T-helper 17 cell (primary cell): ENCODE measurements around the gene SYNJ2. TPM values are rescaled to one million over a fixed set of nuclear protein-coding genes. Genes with fewer than 3 reads are reported as not detected.

ENCODE experiments used
- ATAC-seq: fragments of 150-1000 bp; cut with Tn5 transposase; 2 replicates; pipeline ENCODE4 v1.10.0; 2021; ENCODE audit warnings: mild to moderate bottlenecking, moderate library complexity
- DNase-seq, 3 donors: peaks; one replicate each; pipeline versions ENCODE4 v3.0.0 to v3.0.0-alpha.2; 2020 to 2021
- H3K9me3 ChIP-seq: one replicate; pipeline ENCODE4 v1.7.0; 2013; ENCODE audit warnings: low read length, mild to moderate bottlenecking; ENCODE audit not compliant: control insufficient read depth, poor library complexity, severe bottlenecking
- H3K27ac Mint-ChIP-seq: one replicate; pipeline ENCODE4 v1.8.0; 2022; ENCODE audit warnings: mild to moderate bottlenecking, moderate library complexity, mixed read lengths
- H3K27me3 Mint-ChIP-seq: one replicate; pipeline ENCODE4 v1.8.0; 2022; ENCODE audit warnings: mixed read lengths
- H3K36me3 Mint-ChIP-seq: one replicate; pipeline ENCODE4 v1.8.0; 2022; ENCODE audit warnings: low read depth, mixed read lengths
- H3K4me1 Mint-ChIP-seq: one replicate; pipeline ENCODE4 v1.8.0; 2022; ENCODE audit warnings: mild to moderate bottlenecking, mixed read lengths
- H3K4me3 Mint-ChIP-seq: one replicate; pipeline ENCODE4 v1.8.0; 2022; ENCODE audit warnings: mild to moderate bottlenecking, moderate library complexity, mixed read lengths
- total RNA-seq, 4 donors: library from RNA in 2 of 4; stranded (reverse) in 2 of 4; gene quantifications; one replicate each; pipeline ENCODE4 v1.2.3 and lab custom pipeline; 2022 to 2026

The SYNJ2 gene
- total RNA-seq, 2 donors from 2014 or later = 43.6 to 45.0 TPM

DNA sequence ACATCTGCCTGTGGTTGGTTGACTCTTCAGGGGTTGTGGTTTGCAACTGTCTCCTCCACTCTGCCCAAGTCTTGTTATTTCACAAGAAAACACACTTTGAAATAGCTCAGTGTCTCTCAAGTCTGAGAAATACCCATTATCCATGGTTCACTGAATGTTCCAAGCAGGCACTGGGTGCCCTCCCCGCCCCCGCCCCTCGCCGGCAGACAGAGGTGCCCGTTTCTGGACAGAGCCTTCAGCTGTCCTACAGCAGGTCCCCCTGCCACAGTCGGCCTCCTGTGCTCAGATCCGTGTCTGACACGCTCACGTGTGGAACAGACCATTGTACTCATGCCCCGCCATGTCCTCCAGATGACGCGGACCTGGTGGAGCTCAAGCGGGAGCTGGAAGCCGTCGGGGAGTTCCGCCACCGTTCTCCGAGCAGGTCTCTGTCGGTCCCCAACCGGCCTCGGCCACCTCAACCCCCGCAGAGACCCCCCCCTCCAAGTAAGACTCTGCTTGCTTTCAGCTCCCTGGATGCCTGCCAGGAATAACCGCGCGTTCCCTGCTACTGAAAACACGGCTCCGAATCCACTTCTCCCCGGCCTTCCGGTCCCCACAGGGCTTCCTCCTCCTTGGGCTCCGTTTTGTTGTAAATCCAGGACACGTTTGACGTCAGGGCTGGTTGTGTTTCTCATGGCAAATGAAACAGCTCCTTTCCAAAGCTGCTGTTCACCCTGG is 105.0 kb downstream of the SYNJ2 start:
- H3K9me3 ChIP-seq = no peaks in the 10 kb centered on the region
- Mint-ChIP-seq H3K27ac (no peak overlapping the region), H3K36me3 (peaks cover 12% of the 10 kb centered on the region), H3K27me3 (no peaks in the 10 kb centered on the region), H3K4me3 (no peak overlapping the region), H3K4me1 (peaks cover 5% of the 10 kb centered on the region)
- no peak for DNase-seq
- no peak for ATAC-seq

DNA sequence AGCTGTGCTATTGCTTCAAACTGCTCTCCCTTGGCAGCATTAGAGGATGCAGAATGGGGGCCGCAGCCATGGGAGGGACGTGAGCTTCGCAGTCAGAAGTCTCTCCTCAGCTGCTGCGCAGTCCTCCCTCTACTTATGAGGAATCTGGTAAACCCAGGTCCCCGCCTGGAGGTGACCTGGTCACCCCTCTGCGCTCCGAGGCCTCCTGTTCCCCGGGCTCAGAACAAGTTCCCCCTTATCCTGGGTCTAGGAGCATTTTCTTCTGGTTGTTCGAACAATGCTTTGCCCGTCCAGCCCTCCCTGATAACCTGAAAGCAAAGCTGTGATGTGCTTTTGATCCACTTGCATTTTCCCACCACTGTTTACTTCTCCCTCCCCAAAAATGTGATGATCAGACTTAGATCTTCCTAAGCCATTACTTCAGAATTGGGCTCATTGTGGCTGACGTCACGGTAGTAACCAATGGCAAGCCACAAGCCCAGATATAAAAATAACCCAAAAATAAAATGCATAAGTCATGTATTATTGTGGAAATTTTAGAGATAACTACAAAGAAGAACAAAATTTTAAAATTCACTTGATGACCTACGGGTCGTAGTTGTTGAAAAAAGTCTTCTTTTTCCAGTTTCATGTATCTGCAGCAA is 105.7 kb downstream of the SYNJ2 start:
- ATAC-seq = no peak
- no peaks in the 10 kb centered on the region for H3K9me3 ChIP-seq
- DNase-seq = no peak
- no peaks in the 10 kb centered on the region for H3K27me3 Mint-ChIP-seq
- peaks cover 9% of the 10 kb centered on the region for H3K36me3 Mint-ChIP-seq
- H3K4me1 Mint-ChIP-seq = peaks cover 5% of the 10 kb centered on the region
- no peak overlapping the region for H3K27ac Mint-ChIP-seq
- no peak overlapping the region for H3K4me3 Mint-ChIP-seq

DNA sequence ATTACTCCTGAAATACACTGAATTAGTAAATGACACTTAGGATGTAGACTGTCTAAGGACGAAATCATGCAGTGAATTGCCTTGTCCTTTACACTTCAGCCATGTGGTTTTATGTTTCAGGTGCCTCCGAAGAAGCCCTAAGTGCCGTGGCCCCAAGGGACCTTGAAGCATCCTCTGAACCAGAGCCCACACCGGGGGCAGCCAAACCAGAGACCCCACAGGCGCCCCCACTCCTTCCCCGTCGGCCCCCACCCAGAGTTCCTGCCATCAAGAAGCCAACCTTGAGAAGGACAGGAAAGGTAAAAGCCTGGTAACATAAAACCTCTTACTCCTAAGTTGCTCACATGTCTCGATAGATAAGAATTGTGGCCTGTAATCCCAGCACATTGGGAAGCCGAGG is 111.1 kb downstream of the SYNJ2 start:
- Mint-ChIP-seq H3K27me3 (no peaks in the 10 kb centered on the region), H3K27ac (no peak overlapping the region), H3K4me1 (peaks cover 2% of the 10 kb centered on the region), H3K4me3 (no peak overlapping the region), H3K36me3 (peaks cover 15% of the 10 kb centered on the region)
- ATAC-seq (no peak), DNase-seq (no peak)
- no peaks in the 10 kb centered on the region for H3K9me3 ChIP-seq

DNA sequence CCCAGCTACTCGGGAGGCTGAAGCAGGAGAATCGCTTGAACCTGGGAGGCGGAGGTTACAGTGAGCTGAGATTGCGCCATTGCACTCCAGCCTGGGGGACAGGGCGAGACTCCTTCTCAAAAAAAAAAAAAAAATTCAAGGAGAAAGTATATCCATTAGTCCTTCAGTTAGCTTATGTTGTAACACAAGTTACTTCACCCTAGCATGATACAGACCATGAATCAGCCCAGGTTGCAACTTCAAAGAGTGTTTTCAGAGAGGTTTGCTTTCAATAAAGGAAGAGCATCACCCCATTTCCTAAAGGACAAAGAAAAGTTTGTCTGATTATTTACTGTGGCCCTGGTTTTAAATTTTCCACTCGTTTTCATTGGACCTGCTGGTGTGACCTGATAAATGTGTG is 113.4 kb downstream of the SYNJ2 start:
- ATAC-seq (no peak), DNase-seq (no peak)
- no peak overlapping the region for H3K27ac Mint-ChIP-seq
- H3K9me3 ChIP-seq = no peaks in the 10 kb centered on the region
- H3K27me3 Mint-ChIP-seq = no peaks in the 10 kb centered on the region
- no peaks in the 10 kb centered on the region for H3K4me1 Mint-ChIP-seq
- peaks cover 9% of the 10 kb centered on the region for H3K36me3 Mint-ChIP-seq
- H3K4me3 Mint-ChIP-seq = no peak overlapping the region

DNA sequence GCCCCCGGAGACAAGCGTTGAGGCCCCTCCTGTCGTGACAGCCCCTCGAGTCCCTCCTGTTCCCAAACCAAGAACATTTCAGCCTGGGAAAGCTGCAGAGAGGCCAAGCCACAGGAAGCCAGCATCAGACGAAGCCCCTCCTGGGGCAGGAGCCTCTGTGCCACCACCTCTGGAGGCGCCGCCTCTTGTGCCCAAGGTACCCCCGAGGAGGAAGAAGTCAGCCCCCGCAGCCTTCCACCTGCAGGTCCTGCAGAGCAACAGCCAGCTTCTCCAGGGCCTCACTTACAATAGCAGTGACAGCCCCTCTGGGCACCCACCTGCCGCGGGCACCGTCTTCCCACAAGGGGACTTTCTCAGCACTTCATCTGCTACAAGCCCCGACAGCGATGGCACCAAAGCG is 114.0 kb downstream of the SYNJ2 start:
- no peaks in the 10 kb centered on the region for H3K27me3 Mint-ChIP-seq

DNA sequence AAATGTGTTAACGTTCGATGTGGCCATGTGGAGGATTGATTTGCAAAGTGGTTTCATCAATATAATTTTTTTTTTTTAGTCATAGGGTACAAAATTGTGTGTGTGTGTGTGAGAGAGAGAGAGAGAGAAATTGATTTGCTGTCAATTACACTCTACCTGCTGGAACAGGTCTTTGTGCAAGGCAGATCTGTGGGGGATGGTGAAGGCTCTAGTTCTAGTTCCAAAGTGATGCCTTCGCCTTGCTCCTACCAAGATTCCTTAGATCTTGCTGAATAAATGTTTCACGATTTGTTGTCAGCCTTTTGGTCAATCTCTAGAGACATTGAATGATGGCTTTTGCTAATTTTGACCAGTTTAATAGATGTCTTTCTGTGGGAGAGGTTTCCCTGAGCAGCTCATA is 121.6 kb downstream of the SYNJ2 start:
- DNase-seq (no peak), ATAC-seq (no peak)
- Mint-ChIP-seq H3K4me3 (no peak overlapping the region), H3K36me3 (peaks cover 2% of the 10 kb centered on the region), H3K27ac (no peak overlapping the region), H3K27me3 (no peaks in the 10 kb centered on the region), H3K4me1 (peaks cover 2% of the 10 kb centered on the region)
- no peaks in the 10 kb centered on the region for H3K9me3 ChIP-seq

More for the DNA sequence above, 114.0 kb downstream of the SYNJ2 start:
- Mint-ChIP-seq H3K27ac (no peak overlapping the region), H3K4me3 (no peak overlapping the region), H3K4me1 (no peaks in the 10 kb centered on the region), H3K36me3 (peaks cover 9% of the 10 kb centered on the region)
- no peaks in the 10 kb centered on the region for H3K9me3 ChIP-seq
- ATAC-seq (no peak), DNase-seq (no peak)

DNA sequence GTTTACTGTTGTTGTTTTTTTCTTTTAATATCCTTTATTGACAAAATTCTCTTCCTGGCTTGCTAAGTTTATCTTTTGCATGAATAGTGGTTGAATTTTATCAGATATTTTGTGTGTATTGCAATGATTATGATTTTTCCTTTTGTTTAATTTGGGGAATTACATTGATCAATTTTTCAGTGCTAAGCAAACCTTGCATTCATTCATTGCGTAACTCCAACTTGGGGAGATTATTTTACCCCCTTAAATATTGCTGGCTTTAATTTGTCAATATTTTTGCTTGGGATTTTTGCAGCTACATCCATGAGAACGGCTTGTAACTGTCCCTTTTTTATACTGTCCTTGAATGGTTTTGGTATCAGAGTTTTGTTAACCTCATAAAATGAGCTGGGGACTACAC is 123.0 kb downstream of the SYNJ2 start:
- Mint-ChIP-seq H3K27ac (peak overlapping the region; percentile 11), H3K36me3 (peaks cover 6% of the 10 kb centered on the region), H3K4me1 (peaks cover 2% of the 10 kb centered on the region), H3K4me3 (no peak overlapping the region), H3K27me3 (no peaks in the 10 kb centered on the region)
- no peak for DNase-seq
- ATAC-seq = no peak
- H3K9me3 ChIP-seq = no peaks in the 10 kb centered on the region

DNA sequence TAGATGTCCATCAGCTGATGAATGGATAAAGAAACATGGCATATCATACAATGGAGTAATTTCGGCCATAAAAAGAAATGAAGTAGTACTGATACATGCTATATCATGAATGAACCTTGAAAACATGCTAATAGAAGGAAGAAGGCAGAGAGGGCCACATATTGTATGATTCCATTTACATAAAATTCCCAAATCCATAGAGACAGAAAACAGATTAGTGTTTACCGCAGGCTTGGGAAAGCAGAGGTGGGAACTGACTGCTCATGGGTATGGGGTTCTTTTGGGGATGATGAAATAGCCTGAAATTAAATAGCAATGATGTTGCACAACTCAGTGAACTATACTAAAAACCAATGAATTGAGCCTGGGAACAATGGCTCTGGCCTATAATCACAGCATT is 128.1 kb downstream of the SYNJ2 start:
- H3K36me3 Mint-ChIP-seq = peaks cover 6% of the 10 kb centered on the region
- no peaks in the 10 kb centered on the region for H3K9me3 ChIP-seq
- ATAC-seq (no peak), DNase-seq (no peak)
- H3K4me3 Mint-ChIP-seq = no peak overlapping the region
- no peak overlapping the region for H3K27ac Mint-ChIP-seq
- no peaks in the 10 kb centered on the region for H3K27me3 Mint-ChIP-seq
- peaks cover 2% of the 10 kb centered on the region for H3K4me1 Mint-ChIP-seq

DNA sequence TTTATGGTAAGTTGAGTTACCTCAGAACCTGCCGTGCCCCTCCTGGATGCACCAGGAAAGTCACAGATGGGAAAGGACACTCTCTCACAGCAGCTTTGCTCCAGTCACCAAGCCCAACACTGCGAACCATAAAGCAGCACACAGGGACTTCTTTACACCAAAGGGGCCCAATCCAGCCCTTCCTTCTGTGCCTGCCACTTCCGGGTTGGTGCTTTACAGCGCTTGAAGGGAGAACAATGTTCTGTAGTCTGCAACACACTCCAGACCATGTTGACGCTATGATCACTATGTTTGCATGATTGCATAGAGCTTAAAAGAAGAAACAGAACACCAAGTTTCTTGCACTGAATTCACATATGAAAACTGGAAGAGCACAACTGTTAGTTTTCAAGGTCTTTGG is 129.3 kb downstream of the SYNJ2 start:
- Mint-ChIP-seq H3K36me3 (peaks cover 4% of the 10 kb centered on the region), H3K4me3 (no peak overlapping the region), H3K27ac (no peak overlapping the region), H3K4me1 (peaks cover 2% of the 10 kb centered on the region), H3K27me3 (no peaks in the 10 kb centered on the region)
- DNase-seq (no peak), ATAC-seq (no peak)
- no peaks in the 10 kb centered on the region for H3K9me3 ChIP-seq

DNA sequence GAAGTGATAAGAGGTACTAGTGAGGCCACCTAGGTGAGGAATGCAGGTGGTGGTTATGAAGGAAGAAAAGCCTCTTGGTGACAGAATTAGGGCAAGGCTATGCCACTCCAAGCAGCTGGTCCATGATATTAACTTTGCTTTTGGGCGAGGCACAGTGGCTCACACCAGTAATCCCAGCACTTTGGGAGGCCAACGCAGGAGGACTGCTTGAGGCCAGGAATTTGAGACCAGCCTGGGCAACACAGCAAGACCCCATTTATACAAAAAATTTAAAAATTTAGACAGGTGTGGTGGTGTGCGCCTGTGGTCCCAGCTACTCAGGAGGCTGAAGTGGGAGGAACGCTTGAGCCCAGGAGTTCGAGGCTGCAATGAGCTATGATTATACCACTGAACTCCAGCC is 130.3 kb downstream of the SYNJ2 start:
- DNase-seq = no peak
- no peak for ATAC-seq
- Mint-ChIP-seq H3K4me3 (no peak overlapping the region), H3K36me3 (peaks cover 4% of the 10 kb centered on the region), H3K27me3 (no peaks in the 10 kb centered on the region), H3K27ac (no peak overlapping the region), H3K4me1 (peaks cover 2% of the 10 kb centered on the region)
- no peaks in the 10 kb centered on the region for H3K9me3 ChIP-seq

DNA sequence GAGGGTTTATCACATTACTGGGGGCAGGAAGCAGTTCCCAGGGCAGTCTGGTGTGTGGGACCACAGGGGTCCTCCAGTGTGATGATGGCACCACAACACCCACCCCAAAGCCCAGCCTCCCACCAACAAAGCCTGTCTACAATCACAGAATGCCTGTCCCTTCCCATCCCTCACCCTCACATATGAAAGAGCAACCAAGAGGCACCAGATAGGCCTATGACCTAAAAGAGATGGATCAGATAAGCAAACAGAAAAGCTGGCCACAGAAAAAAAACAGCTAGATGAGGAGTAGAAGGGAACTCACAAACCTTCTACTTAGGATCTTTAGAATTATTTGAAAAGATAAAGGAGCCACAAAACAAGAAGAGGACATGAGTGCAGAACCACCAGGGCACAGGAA is 132.1 kb downstream of the SYNJ2 start:
- ATAC-seq = no peak
- Mint-ChIP-seq H3K27me3 (no peaks in the 10 kb centered on the region), H3K36me3 (peaks cover 4% of the 10 kb centered on the region), H3K27ac (no peak overlapping the region), H3K4me3 (no peak overlapping the region), H3K4me1 (peaks cover 2% of the 10 kb centered on the region)
- no peak for DNase-seq
- H3K9me3 ChIP-seq = no peaks in the 10 kb centered on the region

DNA sequence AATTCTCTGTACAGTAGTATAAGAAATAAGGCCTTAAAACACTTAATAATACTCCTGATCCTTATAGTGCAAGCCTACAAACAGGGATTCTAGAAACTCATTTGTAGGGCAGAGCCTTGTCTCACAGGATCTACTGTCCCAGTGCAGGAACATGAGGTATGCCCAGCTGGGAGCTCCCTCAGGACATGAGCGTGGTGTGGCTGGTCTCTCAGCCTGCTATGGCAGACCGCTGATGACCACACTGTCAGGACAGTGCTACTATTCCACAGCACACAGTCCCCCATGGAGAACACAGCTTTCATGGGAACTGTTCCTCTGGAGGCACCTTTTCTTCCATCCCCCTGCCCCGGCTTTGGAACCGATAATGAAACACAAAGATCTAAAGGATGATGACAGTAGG is 133.4 kb downstream of the SYNJ2 start:
- Mint-ChIP-seq H3K4me3 (no peak overlapping the region), H3K4me1 (peaks cover 2% of the 10 kb centered on the region), H3K27ac (no peak overlapping the region), H3K36me3 (no peaks in the 10 kb centered on the region), H3K27me3 (no peaks in the 10 kb centered on the region)
- ATAC-seq = no peak
- H3K9me3 ChIP-seq = no peaks in the 10 kb centered on the region
- DNase-seq = no peak

DNA sequence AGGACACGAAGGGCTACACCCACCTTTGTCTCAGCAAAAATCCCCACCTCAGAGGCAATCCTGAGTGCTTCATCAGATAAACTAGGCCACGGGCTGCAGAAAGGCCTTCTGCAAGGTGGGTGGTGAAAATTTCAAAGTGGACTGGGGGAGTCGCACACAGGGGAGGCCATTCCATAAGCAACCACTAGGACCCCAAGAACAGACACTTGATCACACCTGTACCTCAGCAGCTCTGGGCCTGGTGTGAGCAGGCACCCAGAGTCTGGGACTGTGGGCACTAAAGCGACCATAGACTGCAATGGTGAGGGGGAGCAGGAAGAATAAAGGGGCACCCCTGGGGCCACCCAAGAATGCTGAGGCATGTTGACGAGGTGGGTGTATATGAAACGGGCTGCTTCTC is 133.8 kb downstream of the SYNJ2 start:
- Mint-ChIP-seq H3K4me1 (peaks cover 2% of the 10 kb centered on the region), H3K4me3 (no peak overlapping the region), H3K27ac (no peak overlapping the region), H3K27me3 (no peaks in the 10 kb centered on the region), H3K36me3 (no peaks in the 10 kb centered on the region)
- ATAC-seq (no peak), DNase-seq (no peak)
- H3K9me3 ChIP-seq = no peaks in the 10 kb centered on the region

DNA sequence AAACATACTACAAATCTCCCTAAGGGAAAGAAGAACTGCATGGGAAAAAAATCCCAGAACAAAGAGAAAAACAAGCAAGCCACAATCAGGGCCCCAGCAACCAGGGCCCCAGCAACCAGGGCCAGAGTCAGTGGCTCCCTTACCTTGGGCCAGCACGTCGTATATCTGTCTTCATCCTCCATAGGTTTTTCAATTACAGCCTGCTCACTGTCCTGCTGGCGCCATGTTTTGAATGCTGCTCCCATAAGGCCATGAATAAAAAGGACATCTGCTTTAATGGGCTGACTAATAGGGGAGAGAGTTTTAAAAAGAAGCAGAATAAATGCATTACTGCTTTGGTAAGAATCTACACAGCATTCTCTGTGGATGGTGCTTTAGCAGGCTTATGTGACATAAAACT is 137.2 kb downstream of the SYNJ2 start:
- Mint-ChIP-seq H3K36me3 (peaks cover 8% of the 10 kb centered on the region), H3K27ac (no peak overlapping the region), H3K4me1 (peaks cover 2% of the 10 kb centered on the region)

More for the DNA sequence above, 137.2 kb downstream of the SYNJ2 start:
- ATAC-seq (no peak), DNase-seq (no peak)
- Mint-ChIP-seq H3K4me3 (no peak overlapping the region), H3K27me3 (no peaks in the 10 kb centered on the region)
- H3K9me3 ChIP-seq = no peaks in the 10 kb centered on the region
